Stimulated activated CD4-positive, alpha-beta T cell treated with anti-CD3 and anti-CD28 coated beads, Interleukin-4, amount 100 ng/mL, for 48 hours (primary cell): Measurements from ENCODE around the gene TACC2.
"Not testable (repeated sequence)": the region's sequence is repeated elsewhere in the genome, so short reads cannot be mapped to it uniquely, and the experiment has no call there.

ENCODE experiments used
- DNase-seq, 2 donors: peaks; one replicate each; pipeline ENCODE4 v3.0.0-alpha.2; 2020; ENCODE audit warnings: low read depth in 2 of 2

Gene TACC2

GRCh38 chr10:122062831-122063674 is 74.1 kb downstream of the TACC2 start:
- DNase-seq = no peak

DNA sequence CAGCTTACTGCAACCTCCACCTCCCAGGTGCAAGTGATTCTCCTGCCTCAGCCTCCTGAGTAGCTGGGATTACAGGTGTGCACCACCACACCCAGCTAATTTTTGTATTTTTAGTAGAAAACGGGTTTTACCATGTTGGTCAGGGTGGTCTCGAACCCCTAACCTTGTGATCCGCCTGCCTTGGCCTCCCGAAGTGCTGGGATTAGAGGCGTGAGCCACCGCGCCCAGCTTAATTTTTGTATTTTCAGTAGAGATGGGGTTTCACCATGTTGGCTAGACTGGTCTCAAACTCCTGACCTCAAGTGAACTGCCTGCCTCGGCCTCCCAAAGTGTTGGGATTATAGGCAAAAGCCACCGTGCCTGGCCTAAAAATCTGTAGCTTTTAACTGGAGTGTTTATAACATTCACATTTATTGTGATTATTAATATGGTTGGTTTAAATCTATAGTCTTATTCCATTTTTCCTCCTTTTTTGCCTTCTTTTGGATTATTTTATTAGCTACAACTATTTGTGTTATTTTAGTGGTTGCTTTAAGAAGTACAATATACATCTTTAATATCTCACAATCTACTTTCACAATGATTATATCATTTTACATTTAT is 77.5 kb downstream of the TACC2 start:
- not testable (repeated sequence) for DNase-seq

- no peak for DNase-seq
Observed at GRCh38 chr10:122068844-122069243, 79.9 kb downstream of the TACC2 start.

- DNase-seq = no peak
Observed at GRCh38 chr10:122072491-122072890, 83.5 kb downstream of the TACC2 start.

DNA sequence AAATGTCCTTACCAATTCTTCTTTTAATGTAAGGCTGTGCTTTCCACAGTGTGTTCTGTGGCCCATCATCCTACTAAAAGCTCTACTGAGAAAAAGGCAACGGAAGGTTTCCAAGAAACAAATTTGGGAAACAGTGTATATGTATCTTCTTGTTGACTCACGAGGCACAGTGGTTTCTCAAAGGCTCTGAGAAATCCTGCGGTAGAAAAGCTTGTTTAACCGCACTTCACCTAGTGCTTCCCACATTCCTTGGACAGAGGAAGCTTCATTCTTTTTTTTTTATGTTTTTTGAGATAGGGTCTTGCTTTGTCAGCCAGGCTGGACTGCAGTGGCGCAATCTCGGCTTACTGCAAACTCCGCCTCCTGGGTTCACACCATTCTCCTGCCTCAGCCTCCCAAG is 84.5 kb downstream of the TACC2 start:
- no peak for DNase-seq

DNA sequence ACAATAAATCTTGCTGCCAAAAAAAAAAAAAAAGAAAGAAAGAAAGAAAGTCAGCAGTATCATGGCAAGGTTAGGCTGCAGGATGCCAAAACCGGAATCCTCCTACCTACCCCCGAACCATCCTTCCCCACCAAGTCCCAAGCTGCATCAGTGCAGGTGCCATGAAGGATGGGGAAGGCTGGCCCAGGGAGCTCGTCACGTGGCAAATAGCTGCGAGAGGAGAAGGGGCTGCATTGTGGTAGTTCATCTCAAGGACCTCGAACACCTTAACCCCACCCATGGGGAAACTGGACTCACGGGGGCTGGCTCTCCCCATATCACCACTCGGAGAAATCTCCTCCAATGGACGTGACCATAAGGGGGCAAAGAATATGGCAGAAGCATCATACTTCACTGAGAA is 86.2 kb downstream of the TACC2 start:
- no peak for DNase-seq

DNA sequence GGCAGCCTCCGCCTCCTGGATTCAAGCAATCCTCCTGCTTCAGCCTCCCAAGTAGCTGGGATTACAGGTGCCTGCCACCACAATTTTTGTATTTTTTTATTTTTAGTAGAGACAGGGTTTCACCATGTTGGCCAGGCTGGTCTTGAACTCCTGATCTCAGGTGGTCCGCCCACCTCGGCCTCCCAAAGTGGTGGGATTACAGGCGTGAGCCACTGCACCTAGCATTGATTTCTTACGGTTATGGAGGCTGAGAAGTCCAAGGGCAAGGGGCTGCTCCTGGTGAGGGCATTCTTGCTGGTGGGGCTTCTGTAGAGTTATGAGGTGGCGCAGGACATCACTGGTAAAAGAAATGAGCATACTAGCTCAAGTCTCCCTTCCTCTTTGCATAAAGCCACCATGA is 86.9 kb downstream of the TACC2 start:
- DNase-seq = not testable (repeated sequence)

DNA sequence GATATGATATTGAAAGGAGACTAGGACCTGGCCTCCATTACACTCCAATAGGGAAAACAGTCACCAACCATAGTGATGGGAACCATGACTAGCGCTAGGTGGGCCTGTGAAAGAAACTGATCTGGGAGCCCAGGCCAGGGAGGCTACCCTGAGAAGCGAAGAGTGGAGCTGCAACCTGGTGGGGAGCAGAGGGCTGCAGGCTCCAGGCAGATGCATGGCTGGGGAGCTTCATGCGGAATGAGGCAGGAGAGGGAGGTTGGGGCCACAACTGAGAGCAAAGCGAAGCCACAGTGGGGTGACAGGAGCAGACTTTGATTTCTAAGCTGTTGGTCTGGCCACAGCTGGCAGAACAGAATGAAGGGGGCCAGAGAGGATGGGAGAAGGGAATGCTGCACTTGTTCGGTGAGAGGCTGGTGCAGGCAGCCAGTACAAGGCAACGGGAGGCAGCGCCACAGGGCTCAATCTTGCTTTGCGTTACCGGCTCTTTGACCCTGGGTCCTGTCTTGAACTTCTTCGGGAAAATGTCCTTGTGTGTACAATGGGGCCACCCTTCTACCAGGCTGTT is 88.4 kb downstream of the TACC2 start:
- DNase-seq = no peak

DNA sequence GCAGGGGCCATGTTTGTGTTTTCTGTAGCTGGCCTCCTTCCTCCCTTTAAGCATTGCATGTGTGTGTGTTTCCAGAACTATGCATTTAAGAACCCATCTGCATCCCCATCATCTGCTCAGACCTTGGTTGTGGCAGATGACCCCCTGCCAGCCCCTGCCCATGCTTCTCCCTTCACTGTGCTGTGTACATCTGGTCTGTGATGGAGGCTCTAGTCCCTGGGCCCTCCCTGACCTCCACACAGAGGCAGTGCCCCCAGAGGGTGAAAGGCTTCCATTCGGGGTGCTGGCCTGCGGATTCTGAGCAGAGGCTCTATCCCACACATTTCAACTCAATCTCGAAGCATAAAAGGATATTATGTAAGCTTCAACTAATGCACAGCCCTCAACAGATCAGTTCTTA is 89.4 kb downstream of the TACC2 start:
- no peak for DNase-seq

- no peak for DNase-seq
Observed at GRCh38 chr10:122078965-122079795, 90.2 kb downstream of the TACC2 start.

- DNase-seq = no peak
Observed at GRCh38 chr10:122082616-122083477, 93.9 kb downstream of the TACC2 start.

DNA sequence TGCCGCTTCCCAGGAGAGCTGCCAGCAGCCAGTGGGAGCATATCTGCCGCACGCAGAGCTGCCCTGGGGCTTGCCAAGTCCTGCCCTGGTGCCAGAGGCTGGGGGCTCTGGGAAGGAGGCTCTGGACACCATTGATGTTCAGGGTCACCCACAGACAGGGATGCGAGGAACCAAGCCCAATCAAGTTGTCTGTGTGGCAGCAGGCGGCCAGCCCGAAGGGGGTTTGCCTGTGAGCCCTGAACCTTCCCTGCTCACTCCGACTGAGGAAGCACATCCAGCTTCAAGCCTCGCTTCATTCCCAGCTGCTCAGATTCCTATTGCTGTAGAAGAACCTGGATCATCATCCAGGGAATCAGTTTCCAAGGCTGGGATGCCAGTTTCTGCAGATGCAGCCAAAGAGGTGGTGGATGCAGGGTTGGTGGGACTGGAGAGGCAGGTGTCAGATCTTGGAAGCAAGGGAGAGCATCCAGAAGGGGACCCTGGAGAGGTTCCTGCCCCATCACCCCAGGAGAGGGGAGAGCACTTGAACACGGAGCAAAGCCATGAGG is 94.6 kb downstream of the TACC2 start:
- DNase-seq = no peak

DNA sequence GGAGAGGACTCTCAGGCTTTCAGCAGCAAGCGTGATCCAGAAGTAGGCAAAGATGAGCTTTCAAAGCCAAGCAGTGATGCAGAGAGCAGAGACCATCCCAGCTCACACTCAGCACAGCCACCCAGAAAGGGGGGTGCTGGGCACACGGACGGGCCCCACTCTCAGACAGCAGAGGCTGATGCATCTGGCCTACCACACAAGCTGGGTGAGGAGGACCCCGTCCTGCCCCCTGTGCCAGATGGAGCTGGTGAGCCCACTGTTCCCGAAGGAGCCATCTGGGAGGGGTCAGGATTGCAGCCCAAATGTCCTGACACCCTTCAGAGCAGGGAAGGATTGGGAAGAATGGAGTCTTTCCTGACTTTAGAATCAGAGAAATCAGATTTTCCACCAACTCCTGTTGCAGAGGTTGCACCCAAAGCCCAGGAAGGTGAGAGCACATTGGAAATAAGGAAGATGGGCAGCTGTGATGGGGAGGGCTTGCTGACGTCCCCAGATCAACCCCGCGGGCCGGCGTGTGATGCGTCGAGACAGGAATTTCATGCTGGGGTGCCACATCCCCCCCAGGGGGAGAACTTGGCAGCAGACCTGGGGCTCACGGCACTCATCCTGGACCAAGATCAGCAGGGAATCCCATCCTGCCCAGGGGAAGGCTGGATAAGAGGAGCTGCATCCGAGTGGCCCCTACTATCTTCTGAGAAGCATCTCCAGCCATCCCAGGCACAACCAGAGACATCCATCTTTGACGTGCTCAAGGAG is 95.5 kb downstream of the TACC2 start:
- DNase-seq = no peak

- DNase-seq = no peak
Observed at GRCh38 chr10:122085423-122085911, 96.5 kb downstream of the TACC2 start.

- DNase-seq = no peak
Observed at GRCh38 chr10:122086416-122087240, 97.7 kb downstream of the TACC2 start.

DNA sequence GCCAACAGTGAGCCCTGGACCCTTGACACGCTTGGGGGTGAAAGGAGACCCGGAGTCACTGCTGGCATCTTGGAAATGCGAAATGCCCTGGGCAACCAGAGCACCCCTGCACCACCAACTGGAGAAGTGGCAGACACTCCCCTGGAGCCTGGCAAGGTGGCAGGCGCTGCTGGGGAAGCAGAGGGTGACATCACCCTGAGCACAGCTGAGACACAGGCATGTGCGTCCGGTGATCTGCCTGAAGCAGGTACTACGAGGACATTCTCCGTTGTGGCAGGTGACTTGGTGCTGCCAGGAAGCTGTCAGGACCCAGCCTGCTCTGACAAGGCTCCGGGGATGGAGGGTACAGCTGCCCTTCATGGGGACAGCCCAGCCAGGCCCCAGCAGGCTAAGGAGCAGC is 98.5 kb downstream of the TACC2 start:
- DNase-seq = no peak

DNA sequence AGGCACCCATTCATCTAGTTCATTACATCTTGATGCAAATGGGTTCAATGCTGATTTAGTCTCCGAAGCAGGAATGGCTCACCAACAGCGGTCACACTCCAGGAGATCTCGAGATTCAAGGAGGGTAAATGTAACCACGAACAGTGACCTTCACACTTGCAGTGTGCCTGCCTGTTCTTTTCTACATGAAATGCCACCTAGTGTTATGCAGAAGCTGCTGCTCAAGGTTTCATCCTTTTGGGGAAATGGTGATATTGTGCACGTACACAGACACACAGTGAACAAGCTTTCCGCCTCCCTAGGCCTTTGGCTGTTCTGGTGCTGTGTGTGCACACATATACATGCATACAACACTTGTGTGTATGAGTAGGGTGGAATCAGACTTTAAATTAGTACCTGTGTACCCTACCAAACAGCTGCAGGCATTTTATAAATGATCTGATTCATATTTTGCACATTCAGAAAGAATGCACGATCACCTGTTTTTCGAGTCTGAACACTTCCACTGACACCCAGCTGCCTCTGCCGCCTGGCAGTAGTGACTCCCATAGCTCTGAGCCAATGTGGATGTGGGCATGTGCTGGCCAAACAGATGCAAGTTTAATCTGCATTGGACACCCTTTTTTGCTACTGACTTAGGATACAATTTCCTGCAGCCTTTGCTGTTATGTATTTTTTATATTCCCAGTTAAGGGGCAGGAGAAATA is 100.5 kb downstream of the TACC2 start:
- DNase-seq = no peak

- no peak for DNase-seq
Observed at GRCh38 chr10:122091722-122092121, 102.8 kb downstream of the TACC2 start.

DNA sequence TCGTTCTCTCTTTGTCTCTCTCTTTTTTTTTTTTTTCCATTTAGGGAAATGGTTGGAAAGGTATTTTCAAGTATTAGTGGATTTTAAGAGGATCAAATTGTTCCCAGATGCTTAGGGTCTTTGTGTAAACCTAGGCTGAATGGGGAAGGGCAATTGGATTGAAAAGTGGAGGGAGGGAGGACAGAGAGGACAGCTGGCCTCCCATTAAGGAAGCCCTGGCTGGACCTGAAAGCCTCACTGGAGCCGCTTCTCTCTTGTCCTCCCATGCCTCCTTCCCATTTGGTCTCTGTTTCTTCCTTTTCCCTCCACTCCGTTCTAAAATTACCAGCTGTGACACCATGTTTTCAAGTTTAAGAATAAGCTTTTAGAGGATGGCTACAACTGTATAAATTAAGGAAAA is 104.1 kb downstream of the TACC2 start:
- DNase-seq = no peak
